ENCODE results near the gene PXDN.

DNA sequence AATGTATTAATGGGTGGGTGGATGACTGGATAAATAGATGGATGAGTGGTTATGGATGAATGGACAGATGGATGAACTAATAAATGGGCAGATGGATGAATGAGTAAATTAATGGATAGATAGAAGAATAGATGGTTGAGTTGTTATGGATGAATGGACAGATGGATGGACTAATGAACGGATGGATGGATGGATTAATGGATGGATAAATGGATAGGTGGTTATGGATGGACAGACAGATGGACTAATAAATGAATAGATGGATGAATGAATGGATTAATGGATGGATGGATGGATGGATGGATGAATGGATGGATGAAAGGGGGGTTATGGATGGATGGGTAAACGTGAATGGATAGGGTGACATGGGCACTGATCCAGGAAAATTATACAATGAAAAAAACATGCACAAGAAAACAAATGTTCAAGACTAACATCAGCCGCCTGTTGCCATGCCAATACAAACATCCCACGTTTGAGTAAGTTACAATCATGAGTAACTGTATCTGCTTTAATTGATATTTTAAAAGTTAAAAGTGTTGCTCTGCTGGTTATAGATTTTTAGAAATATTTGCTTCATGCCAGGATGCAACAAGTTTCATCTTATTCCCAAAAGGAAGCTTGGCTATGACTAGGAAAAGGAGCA lies 20.8 kb downstream of the PXDN start:
- TF ChIP-seq RAD21 (CRISPR knock-in tag; IDR thresholded peaks at IDR 0.05) (no peak), EZH2 (conservative IDR thresholded peaks at IDR 0.05; ENCODE audit: low read depth, low read length) (no peak), RNF2 (conservative IDR thresholded peaks at IDR 0.05; ENCODE audit: low read depth) (no peak), HOXD1 (CRISPR knock-in tag; IDR thresholded peaks at IDR 0.05) (no peak), KAT7 (CRISPR knock-in tag; IDR thresholded peaks at IDR 0.05; ENCODE audit: borderline replicate concordance) (no peak), HNRNPUL1 (IDR thresholded peaks at IDR 0.05; ENCODE audit: low read depth, low read length) (no peak), POLR2A (IDR thresholded peaks at IDR 0.05; ENCODE audit: insufficient read depth in 1 of 2, low read depth in 2 of 2, low read length in 2 of 2) (no peak), TBX2 (CRISPR knock-in tag; IDR thresholded peaks at IDR 0.05; ENCODE audit: borderline replicate concordance) (no peak)
- TF ChIP-seq, protein P1, sequence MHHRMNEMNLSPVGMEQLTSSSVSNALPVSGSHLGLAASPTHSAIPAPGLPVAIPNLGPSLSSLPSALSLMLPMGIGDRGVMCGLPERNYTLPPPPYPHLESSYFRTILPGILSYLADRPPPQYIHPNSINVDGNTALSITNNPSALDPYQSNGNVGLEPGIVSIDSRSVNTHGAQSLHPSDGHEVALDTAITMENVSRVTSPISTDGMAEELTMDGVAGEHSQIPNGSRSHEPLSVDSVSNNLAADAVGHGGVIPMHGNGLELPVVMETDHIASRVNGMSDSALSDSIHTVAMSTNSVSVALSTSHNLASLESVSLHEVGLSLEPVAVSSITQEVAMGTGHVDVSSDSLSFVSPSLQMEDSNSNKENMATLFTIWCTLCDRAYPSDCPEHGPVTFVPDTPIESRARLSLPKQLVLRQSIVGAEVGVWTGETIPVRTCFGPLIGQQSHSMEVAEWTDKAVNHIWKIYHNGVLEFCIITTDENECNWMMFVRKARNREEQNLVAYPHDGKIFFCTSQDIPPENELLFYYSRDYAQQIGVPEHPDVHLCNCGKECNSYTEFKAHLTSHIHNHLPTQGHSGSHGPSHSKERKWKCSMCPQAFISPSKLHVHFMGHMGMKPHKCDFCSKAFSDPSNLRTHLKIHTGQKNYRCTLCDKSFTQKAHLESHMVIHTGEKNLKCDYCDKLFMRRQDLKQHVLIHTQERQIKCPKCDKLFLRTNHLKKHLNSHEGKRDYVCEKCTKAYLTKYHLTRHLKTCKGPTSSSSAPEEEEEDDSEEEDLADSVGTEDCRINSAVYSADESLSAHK (CRISPR knock-in tag; IDR thresholded peaks at IDR 0.05; ENCODE audit: borderline replicate concordance): no peak
- TF ChIP-seq, protein P2, sequence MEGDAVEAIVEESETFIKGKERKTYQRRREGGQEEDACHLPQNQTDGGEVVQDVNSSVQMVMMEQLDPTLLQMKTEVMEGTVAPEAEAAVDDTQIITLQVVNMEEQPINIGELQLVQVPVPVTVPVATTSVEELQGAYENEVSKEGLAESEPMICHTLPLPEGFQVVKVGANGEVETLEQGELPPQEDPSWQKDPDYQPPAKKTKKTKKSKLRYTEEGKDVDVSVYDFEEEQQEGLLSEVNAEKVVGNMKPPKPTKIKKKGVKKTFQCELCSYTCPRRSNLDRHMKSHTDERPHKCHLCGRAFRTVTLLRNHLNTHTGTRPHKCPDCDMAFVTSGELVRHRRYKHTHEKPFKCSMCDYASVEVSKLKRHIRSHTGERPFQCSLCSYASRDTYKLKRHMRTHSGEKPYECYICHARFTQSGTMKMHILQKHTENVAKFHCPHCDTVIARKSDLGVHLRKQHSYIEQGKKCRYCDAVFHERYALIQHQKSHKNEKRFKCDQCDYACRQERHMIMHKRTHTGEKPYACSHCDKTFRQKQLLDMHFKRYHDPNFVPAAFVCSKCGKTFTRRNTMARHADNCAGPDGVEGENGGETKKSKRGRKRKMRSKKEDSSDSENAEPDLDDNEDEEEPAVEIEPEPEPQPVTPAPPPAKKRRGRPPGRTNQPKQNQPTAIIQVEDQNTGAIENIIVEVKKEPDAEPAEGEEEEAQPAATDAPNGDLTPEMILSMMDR (CRISPR knock-in tag; IDR thresholded peaks at IDR 0.05): no peak
- TF ChIP-seq, protein P3, sequence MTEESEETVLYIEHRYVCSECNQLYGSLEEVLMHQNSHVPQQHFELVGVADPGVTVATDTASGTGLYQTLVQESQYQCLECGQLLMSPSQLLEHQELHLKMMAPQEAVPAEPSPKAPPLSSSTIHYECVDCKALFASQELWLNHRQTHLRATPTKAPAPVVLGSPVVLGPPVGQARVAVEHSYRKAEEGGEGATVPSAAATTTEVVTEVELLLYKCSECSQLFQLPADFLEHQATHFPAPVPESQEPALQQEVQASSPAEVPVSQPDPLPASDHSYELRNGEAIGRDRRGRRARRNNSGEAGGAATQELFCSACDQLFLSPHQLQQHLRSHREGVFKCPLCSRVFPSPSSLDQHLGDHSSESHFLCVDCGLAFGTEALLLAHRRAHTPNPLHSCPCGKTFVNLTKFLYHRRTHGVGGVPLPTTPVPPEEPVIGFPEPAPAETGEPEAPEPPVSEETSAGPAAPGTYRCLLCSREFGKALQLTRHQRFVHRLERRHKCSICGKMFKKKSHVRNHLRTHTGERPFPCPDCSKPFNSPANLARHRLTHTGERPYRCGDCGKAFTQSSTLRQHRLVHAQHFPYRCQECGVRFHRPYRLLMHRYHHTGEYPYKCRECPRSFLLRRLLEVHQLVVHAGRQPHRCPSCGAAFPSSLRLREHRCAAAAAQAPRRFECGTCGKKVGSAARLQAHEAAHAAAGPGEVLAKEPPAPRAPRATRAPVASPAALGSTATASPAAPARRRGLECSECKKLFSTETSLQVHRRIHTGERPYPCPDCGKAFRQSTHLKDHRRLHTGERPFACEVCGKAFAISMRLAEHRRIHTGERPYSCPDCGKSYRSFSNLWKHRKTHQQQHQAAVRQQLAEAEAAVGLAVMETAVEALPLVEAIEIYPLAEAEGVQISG (CRISPR knock-in tag; IDR thresholded peaks at IDR 0.05): no peak
